GM11168 (cell line): ENCODE results near the gene SLC35D2.

ENCODE experiments used
- in situ Hi-C: fragments of 300-500 bp; cut with MboI; formaldehyde crosslinking; loops from one replicate; pipeline ENCODE4 v1.12.0; 2022; ENCODE audit warnings: low sequenced_read_pairs; ENCODE audit not compliant: unreplicated experiment

Gene SLC35D2

GRCh38 chr9:96383165-96383942 lies at the start of gene SLC35D2:
Gene SLC35D2 (minus strand): TSS chr9:96383711. CDS start chr9:96383634, 77 bp downstream.
- in situ Hi-C loops, result no loop called here

- in situ Hi-C loops, result no loop called here
Measured at GRCh38 chr9:96430377-96430776, 46.9 kb upstream of the SLC35D2 start.

DNA sequence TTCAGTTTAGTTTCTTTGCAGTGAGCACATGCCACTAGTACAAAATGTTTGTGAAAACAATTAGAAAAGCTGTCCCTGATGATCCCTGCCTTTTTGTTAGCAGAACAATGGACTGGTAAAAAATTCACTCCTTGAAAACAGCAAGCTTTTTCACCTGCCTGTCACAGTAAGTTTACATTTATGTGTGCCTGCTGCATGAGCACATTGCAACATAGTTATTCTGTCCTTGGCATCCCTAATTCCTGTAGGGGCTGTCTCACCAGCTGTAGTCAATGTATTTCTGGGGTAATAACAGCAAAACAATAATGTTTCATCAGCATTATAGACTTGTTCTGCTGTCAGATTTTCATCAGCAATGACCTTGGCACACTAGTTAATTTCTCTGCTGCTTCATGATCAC lies 46.2 kb upstream of the SLC35D2 start:
- in situ Hi-C loops, result no loop called here

- in situ Hi-C loops, result no loop called here
Measured at GRCh38 chr9:96425500-96426169, 42.1 kb upstream of the SLC35D2 start.

GRCh38 chr9:96423985-96424336 lies 40.5 kb upstream of the SLC35D2 start:
- in situ Hi-C loops, result no loop called here

GRCh38 chr9:96423322-96423984 lies 39.9 kb upstream of the SLC35D2 start:
- in situ Hi-C loops, result no loop called here

DNA sequence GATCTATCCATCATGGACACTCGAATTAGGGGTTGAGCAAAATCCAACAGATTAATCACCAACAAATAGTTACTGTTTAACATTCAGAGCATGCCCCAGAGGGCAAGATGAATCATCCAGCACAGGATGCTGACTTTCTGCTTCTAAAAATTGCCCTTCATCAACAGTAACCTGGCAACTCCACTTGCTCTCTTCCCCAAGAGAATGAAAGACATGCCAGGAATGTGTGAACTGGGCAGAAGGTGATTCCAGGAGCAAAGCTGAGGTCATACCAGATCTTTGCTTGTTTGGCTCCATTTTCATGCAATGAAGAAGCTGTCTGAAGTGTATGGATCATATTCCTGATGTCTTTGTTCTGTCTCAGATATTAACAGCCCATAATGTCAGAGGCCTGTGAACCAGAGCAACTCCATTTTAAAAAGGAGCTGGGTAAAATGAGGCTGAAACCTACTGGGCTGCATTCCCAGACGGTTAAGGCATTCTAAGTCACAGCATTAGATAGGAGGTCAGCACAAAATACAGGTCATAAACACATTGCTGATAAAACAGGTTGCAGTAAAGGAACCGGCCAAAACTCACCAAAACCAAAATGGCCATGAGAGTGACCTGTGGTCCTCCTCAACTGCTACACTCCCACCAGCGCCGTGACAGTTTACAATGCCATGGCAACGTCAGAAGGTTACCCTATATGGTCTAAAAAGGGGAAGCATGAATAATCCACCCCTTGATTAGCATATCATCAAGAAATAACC lies 37.1 kb upstream of the SLC35D2 start:
- in situ Hi-C loops, result no loop called here

DNA sequence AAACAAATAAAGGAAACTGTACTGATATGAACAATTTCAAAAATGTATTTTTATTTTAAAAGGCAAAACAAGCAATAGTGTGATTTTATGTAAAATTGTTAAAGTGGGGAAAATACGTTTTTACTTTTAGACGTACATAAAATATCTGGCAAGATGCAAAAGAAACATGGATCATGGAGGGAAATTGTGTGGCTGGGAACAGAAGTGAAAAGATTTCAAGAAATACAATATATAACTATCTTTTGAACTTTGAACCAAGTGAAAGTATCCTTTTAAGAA lies 36.1 kb upstream of the SLC35D2 start:
- in situ Hi-C loops, result no loop called here

- in situ Hi-C loops, result no loop called here
Measured at GRCh38 chr9:96418920-96419690, 35.6 kb upstream of the SLC35D2 start.

DNA sequence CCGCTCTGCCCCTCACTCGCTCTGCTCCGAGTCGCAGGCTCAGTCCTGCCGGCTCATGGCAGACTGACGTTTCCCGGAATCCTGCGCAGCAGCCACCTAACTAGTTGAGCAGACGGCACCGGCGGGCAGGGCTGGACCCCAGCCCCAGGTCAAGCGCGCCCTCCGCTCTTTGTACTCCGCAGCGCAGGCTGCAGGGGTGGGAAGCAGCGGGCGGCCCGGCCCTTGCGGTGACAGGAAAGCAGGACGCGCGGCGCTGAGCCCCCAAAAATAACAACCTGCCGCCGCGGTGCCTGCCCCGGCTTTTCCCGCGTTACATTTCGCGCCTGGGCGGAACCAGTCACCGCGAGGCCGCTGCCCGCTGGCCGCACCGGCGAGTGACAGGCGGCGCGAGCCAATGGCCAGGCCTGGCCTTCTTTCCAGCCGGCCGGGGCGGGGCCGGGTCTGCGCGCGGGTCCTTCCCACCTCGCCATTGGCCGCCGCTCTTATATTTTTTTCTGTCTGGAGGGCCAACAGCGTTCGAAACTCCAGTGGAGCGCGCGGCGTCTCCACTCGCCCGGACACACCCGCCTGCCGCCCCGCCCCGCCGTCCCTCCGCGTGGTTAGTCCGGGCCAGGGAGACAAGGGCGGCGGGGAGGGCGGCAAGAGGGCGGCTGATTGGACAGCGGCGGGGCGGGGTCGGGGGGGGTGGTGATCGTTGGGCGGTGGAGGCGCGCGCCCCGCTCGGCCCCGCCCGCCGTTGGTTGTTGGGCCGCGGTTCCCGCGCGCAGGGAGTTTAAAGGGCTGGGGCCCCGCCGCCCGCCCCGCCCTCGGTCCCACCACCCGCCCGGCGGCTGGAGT lies 34.8 kb upstream of the SLC35D2 start, which contains the start of gene ZNF367:
Gene ZNF367, minus strand, starts transcription at position 288 of the 837 bp plus-strand sequence. CDS start 338 bp downstream, outside the sequence.
- in situ Hi-C loops, result no loop called here

DNA sequence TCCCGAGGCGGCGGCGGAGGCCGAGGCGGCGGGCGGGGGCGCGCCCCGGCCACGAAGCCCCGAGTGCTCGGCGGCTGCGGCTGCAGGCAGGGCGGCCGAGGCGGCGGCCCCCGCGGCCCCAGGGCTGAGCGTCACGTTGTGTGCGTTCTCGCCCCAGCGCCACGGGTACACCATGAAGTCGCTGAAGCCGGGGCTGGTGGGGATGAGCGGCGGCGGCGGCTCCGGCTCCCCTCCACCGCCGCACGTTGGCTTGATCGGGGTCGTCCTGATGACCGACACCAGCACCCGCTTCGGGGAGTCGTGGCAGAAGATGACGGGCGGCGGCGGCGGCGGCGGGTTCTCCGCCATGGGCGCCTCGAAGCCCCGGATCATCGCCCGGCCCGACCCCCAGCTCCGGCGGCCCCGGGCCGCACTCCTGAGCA lies 34.2 kb upstream of the SLC35D2 start:
- in situ Hi-C loops, result no loop called here

- in situ Hi-C loops, result no loop called here
Measured at GRCh38 chr9:96417051-96417586, 33.6 kb upstream of the SLC35D2 start.

- in situ Hi-C loops, result no loop called here
Measured at GRCh38 chr9:96413302-96414221, 30.1 kb upstream of the SLC35D2 start.

DNA sequence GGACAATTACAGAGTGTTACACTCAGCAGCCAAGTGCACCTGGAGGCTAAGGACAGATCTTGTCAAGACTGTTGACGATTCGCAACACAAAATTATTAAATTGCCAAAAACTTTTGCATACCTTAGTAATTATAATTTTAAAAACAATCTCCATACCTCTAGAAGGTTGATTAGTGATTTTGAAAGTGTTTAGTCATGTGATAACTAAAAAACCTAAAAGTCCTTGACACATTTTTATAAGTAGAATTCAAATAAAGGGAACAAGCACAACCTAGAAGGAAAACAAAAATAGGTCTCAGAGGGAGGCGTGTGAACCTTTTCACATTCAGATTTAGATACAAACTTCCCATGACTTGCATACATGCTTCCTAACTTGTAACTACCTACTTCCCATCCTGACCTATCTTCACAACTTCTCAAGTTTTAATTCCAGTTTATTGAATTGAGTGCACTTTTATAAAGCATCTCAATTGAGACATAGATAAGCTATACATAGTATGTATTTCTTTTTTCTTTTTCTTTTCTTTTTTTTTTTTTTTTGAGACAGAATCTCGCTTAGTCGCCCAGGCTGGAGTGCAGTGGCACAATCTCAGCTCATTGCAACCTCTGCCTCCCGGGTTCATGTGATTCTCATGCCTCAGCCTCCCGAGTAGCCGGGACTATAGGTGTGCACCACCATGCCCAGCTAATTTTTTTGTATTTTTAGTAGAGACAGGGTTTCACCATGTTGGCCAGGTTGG lies 28.8 kb upstream of the SLC35D2 start:
- in situ Hi-C loops, result no loop called here

- in situ Hi-C loops, result no loop called here
Measured at GRCh38 chr9:96411129-96411838, 27.8 kb upstream of the SLC35D2 start.

DNA sequence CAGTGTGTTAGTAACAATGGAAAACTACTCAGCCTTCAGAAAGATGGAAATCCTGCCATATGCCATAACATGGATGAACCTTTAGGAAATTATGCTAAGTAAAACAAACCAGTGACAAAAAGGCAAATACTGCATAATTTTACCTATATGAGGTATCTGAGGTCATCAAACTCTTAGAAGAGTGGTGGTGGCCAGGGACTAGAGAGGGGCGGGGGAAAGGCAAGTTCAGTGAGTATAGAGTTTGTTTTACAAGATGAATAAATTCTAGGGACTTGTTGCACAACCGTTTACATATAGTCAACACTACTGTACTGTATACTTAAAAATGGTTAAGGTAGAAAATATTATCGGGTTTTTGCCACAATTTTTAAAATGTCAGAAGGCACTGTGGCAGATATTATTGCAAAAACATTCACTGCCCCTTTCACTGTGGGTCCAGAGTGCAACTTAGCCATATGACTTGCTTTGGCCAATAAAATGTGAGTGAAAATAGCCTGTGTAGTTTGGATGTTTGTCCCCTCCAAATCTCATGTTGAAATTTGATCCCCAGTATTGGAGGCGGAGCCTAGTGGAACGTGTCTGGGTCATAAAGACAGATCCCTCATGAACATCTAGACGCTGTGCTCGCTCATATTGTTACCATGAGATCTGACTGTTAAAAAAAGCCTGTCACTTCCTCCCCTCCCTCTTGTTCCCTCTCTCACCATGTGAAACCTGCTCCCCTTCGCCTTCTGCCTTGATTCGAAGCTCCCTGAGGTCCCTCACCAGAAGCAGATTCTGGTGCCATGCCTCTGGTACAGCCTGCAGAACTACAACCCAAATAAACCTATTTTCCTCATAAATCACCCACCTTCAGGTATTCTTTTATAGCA lies 25.1 kb upstream of the SLC35D2 start:
- in situ Hi-C loops, result no loop called here
